Smooth muscle cell (in vitro differentiated cells): ENCODE data around the gene NKX1-1. TPM values are rescaled to one million over a fixed set of nuclear protein-coding genes. Genes with fewer than 3 reads are reported as not detected.

Experiments used
- DNase-seq: peaks from one replicate; lab custom pipeline; 2025; ENCODE audit not compliant: unreplicated experiment; lab: John Stamatoyannopoulos, UW
- H2AFZ ChIP-seq: fragments of 200-600 bp; sonication (generic); 2 replicates; pipeline ENCODE4 v1.6.0; 2016; ENCODE audit warnings: antibody characterized with exemption, low read depth, mild to moderate bottlenecking
- H3F3A ChIP-seq: fragments of 200-600 bp; sonication (generic); 2 replicates; pipeline ENCODE4 v1.6.0; 2017; ENCODE audit warnings: antibody characterized with exemption, low read depth
- H3K27ac ChIP-seq: fragments of 200-600 bp; sonication (generic); 2 replicates; pipeline ENCODE4 v1.5.1; 2016; ENCODE audit warnings: low read depth, mild to moderate bottlenecking
- H3K27me3 ChIP-seq: fragments of 200-600 bp; sonication (generic); 2 replicates; pipeline ENCODE4 v1.6.1; 2016; ENCODE audit warnings: low read depth, mild to moderate bottlenecking
- H3K36me3 ChIP-seq: fragments of 200-600 bp; sonication (generic); 2 replicates; pipeline ENCODE4 v1.5.1; 2016; ENCODE audit warnings: low read depth
- H3K4me1 ChIP-seq: fragments of 200-600 bp; sonication (generic); 2 replicates; pipeline ENCODE4 v1.5.1; 2016; ENCODE audit warnings: low read depth
- H3K4me2 ChIP-seq: fragments of 200-600 bp; sonication (generic); 2 replicates; pipeline ENCODE4 v1.6.0; 2016; ENCODE audit warnings: mild to moderate bottlenecking
- H3K4me3 ChIP-seq: fragments of 200-600 bp; sonication (generic); 2 replicates; pipeline ENCODE4 v1.5.1; 2016; ENCODE audit warnings: mild to moderate bottlenecking
- H3K79me2 ChIP-seq: fragments of 200-600 bp; sonication (generic); 2 replicates; pipeline ENCODE4 v1.6.0; 2016; ENCODE audit warnings: low read depth, mild to moderate bottlenecking
- H3K9ac ChIP-seq: fragments of 200-600 bp; sonication (generic); 2 replicates; pipeline ENCODE4 v1.6.0; 2016; ENCODE audit warnings: low read depth
- H3K9me3 ChIP-seq: fragments of 200-600 bp; sonication (generic); replicated peaks from 2 replicates; pipeline ENCODE4 v1.5.1; 2016; ENCODE audit warnings: low read depth
- H4K20me1 ChIP-seq: fragments of 200-600 bp; sonication (generic); 2 replicates; pipeline ENCODE4 v1.6.0; 2016; ENCODE audit warnings: low read depth
- CTCF ChIP-seq: fragments of 200-600 bp; sonication (generic); IDR thresholded peaks from 2 replicates; pipeline ENCODE4 v1.5.1; 2017; ENCODE audit warnings: borderline replicate concordance, mild to moderate bottlenecking, antibody characterized with exemption; ENCODE audit not compliant: insufficient read depth, poor library complexity, severe bottlenecking
- WGBS: methylation state at CpG from one replicate; pipeline ENCODE4 v1.1.7; 2016; ENCODE audit warnings: low lambda C conversion rate; 5-methylcytosine and 5-hydroxymethylcytosine counted together
- polyA plus RNA-seq: library from polyadenylated mRNA; unstranded; fragments of >200 nt; fragmentation: Nextera tagmentation; extraction: Ambion mirVana; gene quantifications from 2 replicates; pipeline ENCODE4 v1.2.1, GENCODE V29; 2016
- total RNA-seq: library from RNA; depleted of rRNA; stranded (reverse); fragments of >200 nt; gene quantifications from 2 replicates; pipeline ENCODE4 v1.2.3, GENCODE V29; 2014

The NKX1-1 gene
- total and polyA plus RNA-seq, 2 experiments from 2014 or later: not detected

- Histone ChIP-seq H3K9ac (no peak overlapping the region), H3K79me2 (no peaks in the 10 kb centered on the region), H3K4me2 (no peak overlapping the region), H3K27ac (no peak overlapping the region), H4K20me1 (peaks cover 47% of the 10 kb centered on the region), H3K27me3 (no peaks in the 10 kb centered on the region), H2AFZ (no peak overlapping the region), H3K4me1 (no peaks in the 10 kb centered on the region), H3K9me3 (no peaks in the 10 kb centered on the region), H3K36me3 (no peaks in the 10 kb centered on the region), H3F3A (no peaks in the 10 kb centered on the region), H3K4me3 (no peak overlapping the region)
- TF ChIP-seq CTCF: no peak
- 96% methylated on average over 13 of the region's 13 CpGs for WGBS
- no peak for DNase-seq
Observed at GRCh38 chr4:1364748-1365147, 41.5 kb downstream of the NKX1-1 start.

- H3K4me2 ChIP-seq: no peak overlapping the region
- H3K4me3 ChIP-seq: no peak overlapping the region
- DNase-seq: no peak
- no peak overlapping the region for H3K9ac ChIP-seq
- no peaks in the 10 kb centered on the region for H3F3A ChIP-seq
- H3K27ac ChIP-seq: no peak overlapping the region
- H4K20me1 ChIP-seq: peaks cover 47% of the 10 kb centered on the region
- H3K79me2 ChIP-seq: no peaks in the 10 kb centered on the region
- no peaks in the 10 kb centered on the region for H3K27me3 ChIP-seq
- H3K36me3 ChIP-seq: no peaks in the 10 kb centered on the region
- no peaks in the 10 kb centered on the region for H3K9me3 ChIP-seq
- no peaks in the 10 kb centered on the region for H3K4me1 ChIP-seq
- 94% methylated on average over 13 of the region's 18 CpGs for WGBS
- no peak for TF ChIP-seq CTCF
- H2AFZ ChIP-seq: no peak overlapping the region
Observed at GRCh38 chr4:1364217-1364616, 42.0 kb downstream of the NKX1-1 start.

DNA sequence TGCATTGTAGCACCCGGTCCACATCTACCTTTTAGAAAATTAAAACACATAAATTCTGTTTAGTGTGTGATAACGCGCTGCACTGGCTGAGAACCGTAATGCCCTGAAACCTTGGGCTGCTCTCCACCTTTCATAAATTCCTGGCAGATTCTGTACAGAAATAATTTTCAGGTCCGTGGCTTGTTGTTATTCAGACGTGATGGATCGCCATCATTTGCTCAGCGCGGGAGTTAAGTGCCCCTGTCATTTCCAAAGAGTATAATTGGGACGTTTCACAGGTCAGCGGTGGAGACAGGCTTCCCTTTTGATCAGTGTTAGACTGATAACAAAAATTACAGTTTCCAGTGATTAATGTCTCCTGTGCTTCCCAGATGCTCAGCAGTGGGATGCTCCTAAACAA is 42.7 kb downstream of the NKX1-1 start:
- H3K27ac ChIP-seq: no peak overlapping the region
- H3K79me2 ChIP-seq: no peaks in the 10 kb centered on the region
- no peak overlapping the region for H3K4me2 ChIP-seq
- TF ChIP-seq CTCF: no peak
- WGBS: 93% methylated on average over 11 of the region's 11 CpGs
- H2AFZ ChIP-seq: no peak overlapping the region
- H3K9ac ChIP-seq: no peak overlapping the region
- H4K20me1 ChIP-seq: peaks cover 47% of the 10 kb centered on the region
- no peak overlapping the region for H3K4me3 ChIP-seq
- H3K9me3 ChIP-seq: no peaks in the 10 kb centered on the region
- H3K4me1 ChIP-seq: no peaks in the 10 kb centered on the region
- no peaks in the 10 kb centered on the region for H3K36me3 ChIP-seq
- H3F3A ChIP-seq: no peaks in the 10 kb centered on the region
- no peak for DNase-seq
- H3K27me3 ChIP-seq: no peaks in the 10 kb centered on the region

- whole genome bisulfite sequencing: 97% methylated on average over 17 of the region's 17 CpGs
- Histone ChIP-seq H3K4me2 (no peak overlapping the region), H2AFZ (no peak overlapping the region), H3K9me3 (no peaks in the 10 kb centered on the region), H3K79me2 (no peaks in the 10 kb centered on the region), H3K4me3 (no peak overlapping the region), H3F3A (no peaks in the 10 kb centered on the region), H4K20me1 (peaks cover 47% of the 10 kb centered on the region), H3K27me3 (no peaks in the 10 kb centered on the region), H3K4me1 (no peaks in the 10 kb centered on the region), H3K27ac (no peak overlapping the region), H3K36me3 (no peaks in the 10 kb centered on the region), H3K9ac (no peak overlapping the region)
- no peak for DNase-seq
- no peak for TF ChIP-seq CTCF
Observed at GRCh38 chr4:1362521-1362920, 43.7 kb downstream of the NKX1-1 start.
